Tibial nerve (tissue), 4 donors: ENCODE results near the gene TMEM225B.

ENCODE experiments used
- EP300 ChIP-seq, 2 donors: sonication (generic); formaldehyde crosslinking; IDR thresholded peaks; one replicate each; pipeline ENCODE4 v1.6.1; 2017; ENCODE audit warnings: antibody characterized with exemption in 2 of 2, mild to moderate bottlenecking in 1 of 2
- TF ChIP-seq, protein P1 (sequence below), 5 experiments: fragments of 200-600 bp in 3 of 5; fragments of 450-650 bp in 2 of 5; sonication (generic) in 3 of 5; IDR thresholded peaks; one replicate each; pipeline ENCODE4 v1.5.1; 2016 to 2019; ENCODE audit warnings: antibody characterized with exemption in 5 of 5, mild to moderate bottlenecking in 3 of 5, moderate library complexity in 2 of 5

DNA sequence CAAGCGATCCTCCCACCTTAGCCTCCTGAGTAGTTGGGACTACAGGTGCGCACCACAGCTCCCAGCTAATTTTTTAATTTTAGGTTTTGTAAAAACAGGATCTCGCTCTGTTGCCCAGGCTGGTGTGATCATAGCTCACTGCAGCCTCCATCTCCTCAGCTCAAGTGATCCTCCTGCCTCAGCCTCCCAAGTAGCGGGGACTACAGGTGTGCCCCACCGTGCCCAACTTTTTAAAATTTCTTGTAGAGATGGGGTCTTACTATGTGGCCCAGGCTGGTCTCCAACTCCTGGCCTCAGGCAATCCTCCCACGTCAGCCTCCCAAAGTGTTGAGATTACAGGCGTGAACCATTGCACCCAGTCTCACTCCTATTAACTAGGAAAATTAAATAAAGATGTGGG lies 7.5 kb downstream of the TMEM225B start:
- TF ChIP-seq, protein P1, sequence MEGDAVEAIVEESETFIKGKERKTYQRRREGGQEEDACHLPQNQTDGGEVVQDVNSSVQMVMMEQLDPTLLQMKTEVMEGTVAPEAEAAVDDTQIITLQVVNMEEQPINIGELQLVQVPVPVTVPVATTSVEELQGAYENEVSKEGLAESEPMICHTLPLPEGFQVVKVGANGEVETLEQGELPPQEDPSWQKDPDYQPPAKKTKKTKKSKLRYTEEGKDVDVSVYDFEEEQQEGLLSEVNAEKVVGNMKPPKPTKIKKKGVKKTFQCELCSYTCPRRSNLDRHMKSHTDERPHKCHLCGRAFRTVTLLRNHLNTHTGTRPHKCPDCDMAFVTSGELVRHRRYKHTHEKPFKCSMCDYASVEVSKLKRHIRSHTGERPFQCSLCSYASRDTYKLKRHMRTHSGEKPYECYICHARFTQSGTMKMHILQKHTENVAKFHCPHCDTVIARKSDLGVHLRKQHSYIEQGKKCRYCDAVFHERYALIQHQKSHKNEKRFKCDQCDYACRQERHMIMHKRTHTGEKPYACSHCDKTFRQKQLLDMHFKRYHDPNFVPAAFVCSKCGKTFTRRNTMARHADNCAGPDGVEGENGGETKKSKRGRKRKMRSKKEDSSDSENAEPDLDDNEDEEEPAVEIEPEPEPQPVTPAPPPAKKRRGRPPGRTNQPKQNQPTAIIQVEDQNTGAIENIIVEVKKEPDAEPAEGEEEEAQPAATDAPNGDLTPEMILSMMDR (IDR thresholded peaks at IDR 0.05): no peak
- no peak for TF ChIP-seq EP300 (IDR thresholded peaks at IDR 0.05)
